ENCODE data around the gene CDHR1. TPM values are rescaled to one million over a fixed set of nuclear protein-coding genes. Genes with fewer than 3 reads are reported as not detected.

CDHR1 gene
- total and polyA plus RNA-seq, 7 donors: 0.03 to 0.37 TPM; not detected in 5

GRCh38 chr10:84237199-84238051, 43.1 kb downstream of the CDHR1 start:
- no peak for DNase-seq
- no peaks in the 10 kb centered on the region for H3K4me1 ChIP-seq
- no peak for ATAC-seq
- 53 to 54% (median 54%) methylated on average over 52 of the region's 52 CpGs for WGBS, 3 donors
- no peaks in the 10 kb centered on the region for H3K36me3 ChIP-seq (ENCODE audit: insufficient read depth in 1 of 2, low read depth in 1 of 2)
- no peak overlapping the region for H3K27ac ChIP-seq
- H3K4me3 ChIP-seq: no peak overlapping the region
- TF ChIP-seq CTCF (IDR thresholded peaks at IDR 0.05): no peak
- intact Hi-C loops (cut with DNase I): no loop called here
- no peaks in the 10 kb centered on the region for H3K9me3 ChIP-seq
- peaks cover 0 to 11% (median 0%) of the 10 kb centered on the region in 3 donors for H3K27me3 ChIP-seq (ENCODE audit: insufficient read depth in 3 of 3, low read length in 2 of 3)

- 88 to 91% (median 90%) methylated on average over 3 of the region's 3 CpGs for WGBS, 3 donors
- intact Hi-C loops (cut with DNase I): no loop called here
- H3K36me3 ChIP-seq (ENCODE audit: insufficient read depth in 1 of 2, low read depth in 1 of 2): no peaks in the 10 kb centered on the region
- H3K4me1 ChIP-seq: no peaks in the 10 kb centered on the region
- no peaks in the 10 kb centered on the region for H3K9me3 ChIP-seq
- H3K27ac ChIP-seq: no peak overlapping the region
- no peak for ATAC-seq
- no peak for TF ChIP-seq CTCF (IDR thresholded peaks at IDR 0.05)
- no peak overlapping the region for H3K4me3 ChIP-seq
- DNase-seq: no peak
- peaks cover 0 to 11% (median 0%) of the 10 kb centered on the region in 3 donors for H3K27me3 ChIP-seq (ENCODE audit: insufficient read depth in 3 of 3, low read length in 2 of 3)
These were observed 44.6 kb downstream of the CDHR1 start for GRCh38 chr10:84238909-84239308.

- 63 to 77% (median 65%) methylated on average over 13 of the region's 13 CpGs for WGBS, 3 donors
- intact Hi-C loops (cut with DNase I): no loop called here
- H3K27me3 ChIP-seq (ENCODE audit: insufficient read depth in 3 of 3, low read length in 2 of 3): peaks cover 0 to 10% (median 0%) of the 10 kb centered on the region in 3 donors
- TF ChIP-seq CTCF (IDR thresholded peaks at IDR 0.05): no peak
- no peak within 1 kb of the TSS for H3K27ac ChIP-seq
- no peaks in the 10 kb centered on the region for H3K36me3 ChIP-seq (ENCODE audit: insufficient read depth in 1 of 2, low read depth in 1 of 2)
- no peaks in the 10 kb centered on the region for H3K9me3 ChIP-seq
- ATAC-seq (no peak), DNase-seq (no peak)
- H3K4me1 ChIP-seq: no peaks in the 10 kb centered on the region
- H3K4me3 ChIP-seq: no peak within 1 kb of the TSS
These were observed 47.0 kb downstream of the CDHR1 start, which contains the start of gene LRIT1 for GRCh38 chr10:84241185-84241790. Gene LRIT1 (minus strand): TSS chr10:84241546. CDS start chr10:84241439, 107 bp downstream.

GRCh38 chr10:84243759-84244158, 49.4 kb downstream of the CDHR1 start:
- ATAC-seq (no peak), DNase-seq (no peak)
- 97 to 98% (median 98%) methylated on average over 3 of the region's 3 CpGs for WGBS, 3 donors
- Histone ChIP-seq H3K27ac (no peak overlapping the region), H3K27me3 (ENCODE audit: insufficient read depth in 3 of 3, low read length in 2 of 3) (peaks cover 0 to 9% (median 1%) of the 10 kb centered on the region in 3 donors), H3K9me3 (no peaks in the 10 kb centered on the region), H3K36me3 (ENCODE audit: insufficient read depth in 1 of 2, low read depth in 1 of 2) (no peaks in the 10 kb centered on the region), H3K4me3 (no peak overlapping the region), H3K4me1 (no peaks in the 10 kb centered on the region)
- intact Hi-C loops (cut with DNase I): no loop called here
- TF ChIP-seq CTCF (IDR thresholded peaks at IDR 0.05): no peak
